GM12878 (cell line): ENCODE results near the gene GRAMD1C. TPM values are rescaled to one million over a fixed set of nuclear protein-coding genes. Genes with fewer than 3 reads are reported as not detected.

Experiments
- ATAC-seq: fragments of 200-7000 bp; cut with Tn5 transposase; 3 replicates; pipeline ENCODE4 v1.9.1; 2020; ENCODE audit warnings: mild to moderate bottlenecking, moderate library complexity
- BruUV-seq: library from RNA; stranded (reverse); fragments of 400-500 nt; replicated peaks from 2 replicates; lab custom pipeline; 2021; lab: Mats Ljungman, UMichigan
- CTCF ChIA-PET: fragments of 300-600 bp; sonication (Branson Sonifier 250); formaldehyde crosslinking; extraction: SDS; loops from one replicate; lab custom pipeline; 2021; ENCODE audit warnings: inconsistent platforms; lab: Yijun Ruan, JAX
- POLR2A ChIA-PET: fragments of 350-600 bp; formaldehyde crosslinking; extraction: SDS; loops from one replicate; lab custom pipeline; 2021; ENCODE audit warnings: inconsistent platforms; lab: Charles Lee
- RAD21 ChIA-PET: fragments of 300-600 bp; sonication (Branson Sonifier 250); formaldehyde crosslinking; loops from one replicate; lab custom pipeline; 2023; ENCODE audit warnings: antibody characterized with exemption; ENCODE audit not compliant: unreplicated experiment; lab: Charles Lee
- SMC1A ChIA-PET: fragments of 300-600 bp; sonication (Branson Sonifier 250); formaldehyde crosslinking; loops from one replicate; lab custom pipeline; 2023; ENCODE audit not compliant: unreplicated experiment, uncharacterized antibody; lab: Charles Lee
- DNase-seq: peaks from one replicate; pipeline ENCODE4 v3.0.0-alpha.2; 2011; ENCODE audit warnings: low read depth, low spot score
- FAIRE-seq: peaks from 3 replicates; lab custom pipeline; 2011; peaks lifted over from hg19 to GRCh38; lab: Jason Lieb, UNC
- H2AFZ ChIP-seq: 2 replicates; pipeline ENCODE4 v1.6.0; 2011; ENCODE audit warnings: low read depth, low read length, control low read depth; ENCODE audit not compliant: control insufficient read depth
- H3K27ac ChIP-seq: 2 replicates; pipeline ENCODE4 v1.5.1; 2011; ENCODE audit warnings: control low read depth; ENCODE audit not compliant: control insufficient read depth, insufficient read depth
- H3K27me3 ChIP-seq, 2 experiments: replicated peaks in 1 of 2; 2 replicates each; pipeline versions ENCODE4 v1.6.0 to v1.6.1; 2011; ENCODE audit warnings: low read length in 1 of 2; ENCODE audit not compliant: control insufficient read depth in 2 of 2, insufficient read depth in 2 of 2
- H3K36me3 ChIP-seq, 2 experiments: 2 replicates each; pipeline ENCODE4 v1.5.1; 2011; ENCODE audit warnings: low read length in 1 of 2; ENCODE audit not compliant: control insufficient read depth in 2 of 2, insufficient read depth in 2 of 2
- H3K4me1 ChIP-seq: 2 replicates; pipeline ENCODE4 v1.6.1; 2011; ENCODE audit warnings: mild to moderate bottlenecking, low read length, moderate library complexity, mixed read lengths; ENCODE audit not compliant: control insufficient read depth, insufficient read depth
- H3K4me2 ChIP-seq: 2 replicates; pipeline ENCODE4 v1.6.0; 2011; ENCODE audit warnings: control low read depth; ENCODE audit not compliant: control insufficient read depth, insufficient read depth
- H3K4me3 ChIP-seq: fragments of 200-600 bp; sonication (generic); 2 replicates; pipeline ENCODE4 v1.5.1; 2016
- H3K79me2 ChIP-seq: 2 replicates; pipeline ENCODE4 v1.6.0; 2011; ENCODE audit warnings: low read length; ENCODE audit not compliant: control insufficient read depth, insufficient read depth
- H3K9ac ChIP-seq: 2 replicates; pipeline ENCODE4 v1.8.0; 2011; ENCODE audit warnings: low read length, control low read depth, mixed read lengths; ENCODE audit not compliant: control insufficient read depth, insufficient read depth
- H3K9me3 ChIP-seq: replicated peaks from 3 replicates; pipeline ENCODE4 v1.5.1; 2011; ENCODE audit warnings: mild to moderate bottlenecking, low read length; ENCODE audit not compliant: control insufficient read depth, insufficient read depth
- H4K20me1 ChIP-seq: 2 replicates; pipeline ENCODE4 v1.6.0; 2011; ENCODE audit not compliant: control insufficient read depth, insufficient read depth
- ETV6 ChIP-seq, 2 experiments: fragments of 450-650 bp in 1 of 2; IDR thresholded peaks in 1 of 2; conservative IDR thresholded peaks in 1 of 2; 2 replicates each; pipeline ENCODE4 v1.6.1; 2014; ENCODE audit warnings: antibody characterized with exemption in 1 of 2, borderline replicate concordance in 1 of 2, low read depth in 1 of 2, mild to moderate bottlenecking in 1 of 2, moderate library complexity in 1 of 2
- IKZF2 ChIP-seq, 2 experiments: fragments of 450-650 bp; IDR thresholded peaks; 2 replicates each; pipeline ENCODE4 v1.6.1; 2017; ENCODE audit warnings: mild to moderate bottlenecking in 2 of 2, moderate library complexity in 2 of 2
- MEF2B ChIP-seq: fragments of 450-650 bp; IDR thresholded peaks from 2 replicates; pipeline ENCODE4 v1.6.1; 2018; ENCODE audit warnings: mild to moderate bottlenecking, moderate library complexity; ENCODE audit not compliant: partially characterized antibody, poor library complexity, severe bottlenecking
- ZBED1 ChIP-seq: IDR thresholded peaks from 2 replicates; pipeline ENCODE4 v1.6.1; 2016; ENCODE audit warnings: borderline replicate concordance
- WGBS: methylation state at CpG from one replicate; pipeline ENCODE4 v1.1.6; 2016; ENCODE audit warnings: low lambda C conversion rate; ENCODE audit not compliant: insufficient replicate concordance, insufficient coverage; ENCODE audit errors: missing lambda C conversion rate; 5-methylcytosine and 5-hydroxymethylcytosine counted together
- in situ Hi-C: fragments of 300-500 bp; cut with MboI; formaldehyde crosslinking; loops from 9 replicates; pipeline ENCODE4 v1.14.3; 2018; ENCODE audit warnings: mixed read lengths
- intact Hi-C: fragments of 100-400 bp; cut with micrococcal nuclease; formaldehyde crosslinking; loops from one replicate; pipeline ENCODE4 v1.14.2; 2022; ENCODE audit not compliant: unreplicated experiment
- polyA plus RNA-seq, 11 experiments: library from polyadenylated mRNA; depleted of rRNA in 4 of 11; unstranded in 6 of 11; stranded (reverse) in 5 of 11; fragments of >200 nt; fragmentation: Nextera tagmentation in 4 of 11; fragmentation: Illumina TruSeq in 1 of 11; extraction: Ambion mirVana in 4 of 11; extraction: Trizol in 1 of 11; gene quantifications; 1 replicate in 1 of 11; 2 replicates in 10 of 11; pipeline versions ENCODE4 v1.2.1 to v1.2.3, GENCODE V29; 2011 to 2016; ENCODE audit warnings: inconsistent platforms in 2 of 11, missing spikeins in 2 of 11, low read depth in 1 of 11
- total RNA-seq, 4 experiments: library from RNA; depleted of rRNA in 3 of 4; stranded (reverse); fragments of >200 nt in 3 of 4; fragmentation: Illumina TruSeq in 1 of 4; extraction: Trizol in 1 of 4; gene quantifications; 2 replicates each; pipeline versions ENCODE4 v1.2.1 to v1.2.3, GENCODE V29; 2013 to 2021

Gene GRAMD1C
- total and polyA plus RNA-seq, 10 of the 15 experiments (the other 5 are each of a cell fraction or from before 2014, with no cell fraction given): 3.2 to 9.2 (median 5.5) TPM

DNA sequence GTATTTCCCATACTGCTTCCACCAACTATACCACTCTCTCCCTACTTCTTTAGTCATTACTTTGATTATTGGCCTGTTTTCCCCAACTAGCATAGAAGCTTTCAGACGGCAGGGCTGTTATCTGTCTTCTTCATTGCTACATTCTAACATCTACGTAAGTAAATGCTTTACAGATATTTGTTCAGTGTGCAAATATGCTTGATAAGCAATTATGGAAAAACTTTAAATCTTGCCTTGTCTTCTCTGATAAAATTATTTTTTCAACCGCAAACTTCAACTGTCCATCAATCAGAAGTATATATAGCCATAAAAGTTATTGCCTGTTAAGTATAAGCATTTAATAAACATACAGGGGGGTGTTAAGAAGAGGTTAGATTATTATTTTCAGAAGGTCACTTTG lies 145.0 kb downstream of the GRAMD1C start (continued):
- TF ChIP-seq ETV6 (conservative IDR thresholded peaks at IDR 0.05 in 1 of 2, IDR thresholded peaks at IDR 0.05 in 1 of 2; ENCODE audit: borderline replicate concordance in 1 of 2, low read depth in 1 of 2): no peak

GRCh38 chr3:113985541-113985940 lies 147.0 kb downstream of the GRAMD1C start:
- SMC1A ChIA-PET: interaction anchor here (0.9 to 1.8 kb wide), 5 partner anchors 15 to 70 kb away, joined by 3 to 6 read pairs (median 4); no protein-coding TSS in a partner anchor
- CTCF ChIA-PET: interaction anchor here (1.0 to 1.2 kb wide), 2 partner anchors 9 to 247 kb away, joined by 3 read pairs; no protein-coding TSS in a partner anchor
- peak in 1 of 2 experiments; percentile 19; a peak in 1 of 4 replicates for TF ChIP-seq IKZF2 (IDR thresholded peaks at IDR 0.05)
- peak; percentile 70 for TF ChIP-seq MEF2B
- TF ChIP-seq ZBED1: no peak
- Histone ChIP-seq H4K20me1 (no peaks in the 10 kb centered on the region), H3K27me3 (no peaks in the 10 kb centered on the region), H3K4me3 (no peak overlapping the region), H3K4me1 (peaks cover 4% of the 10 kb centered on the region; the same call in 1 of the 2 replicates), H3K79me2 (no peaks in the 10 kb centered on the region), H3K4me2 (peak overlapping the region; percentile 27; the same call in 1 of the 2 replicates), H3K27ac (no peak overlapping the region), H3K9ac (no peak overlapping the region), H3K36me3 (no peaks in the 10 kb centered on the region), H2AFZ (peak overlapping the region; percentile 40), H3K9me3 (no peaks in the 10 kb centered on the region; the same call in 2 of the 3 replicates)
- intact Hi-C loops (no loop called here), in situ Hi-C loops (no loop called here)
- no TSS peak for BruUV-seq
- peak; percentile 83 for ATAC-seq
- RAD21 ChIA-PET: no interaction called here
- FAIRE-seq: no peak
- DNase-seq: peak; percentile 16
- 0% methylated on average over 4 of the region's 4 CpGs for WGBS
- POLR2A ChIA-PET: no interaction called here

Other genes starting within 250 kb of the GRAMD1C start
- 8.8 and 9.0 TPM in 2 replicates for gene USF3, start 142.1 kb upstream of the GRAMD1C start, total RNA-seq (2014; rRNA removed)
- 9.4 and 9.6 TPM in 2 replicates for gene USF3, start 142.1 kb upstream of the GRAMD1C start, total RNA-seq (2014; rRNA removed; fragmentation: Illumina TruSeq; extraction: Trizol)
- gene USF3, start 142.1 kb upstream of the GRAMD1C start, total RNA-seq (2021): 10.5 and 11.3 TPM in 2 replicates
- gene USF3, start 142.1 kb upstream of the GRAMD1C start, polyA plus RNA-seq (2011; rRNA removed): 15.9 and 17.1 TPM in 2 replicates
- gene USF3, start 142.1 kb upstream of the GRAMD1C start, polyA plus RNA-seq (2014; fragmentation: Illumina TruSeq; extraction: Trizol): 7.7 and 11.0 TPM in 2 replicates
- 1 to 10 TPM; 3.1 to 7.9 TPM for gene USF3, start 142.1 kb upstream of the GRAMD1C start, polyA plus RNA-seq (2014; fragmentation: Nextera tagmentation; extraction: Ambion mirVana)
- gene USF3, start 142.1 kb upstream of the GRAMD1C start, polyA plus RNA-seq (2014; rRNA removed): 5.5 and 6.0 TPM in 2 replicates
- 1 to 10 TPM; 3.9 to 5.6 TPM for gene USF3, start 142.1 kb upstream of the GRAMD1C start, polyA plus RNA-seq (2016; fragmentation: Nextera tagmentation; extraction: Ambion mirVana)
- gene NAA50, start 92.5 kb upstream of the GRAMD1C start, total RNA-seq (2014; rRNA removed): 174 and 200 TPM in 2 replicates
- gene NAA50, start 92.5 kb upstream of the GRAMD1C start, total RNA-seq (2014; rRNA removed; fragmentation: Illumina TruSeq; extraction: Trizol): 56.6 and 67.4 TPM in 2 replicates
- gene NAA50, start 92.5 kb upstream of the GRAMD1C start, total RNA-seq (2021): 99.9 and 111 TPM in 2 replicates
- gene NAA50, start 92.5 kb upstream of the GRAMD1C start, polyA plus RNA-seq (2011; rRNA removed): 60.8 and 78.9 TPM in 2 replicates
- 110 and 129 TPM in 2 replicates for gene NAA50, start 92.5 kb upstream of the GRAMD1C start, polyA plus RNA-seq (2014; fragmentation: Illumina TruSeq; extraction: Trizol)
- 10 to 100 TPM; 31.7 to 38.6 TPM for gene NAA50, start 92.5 kb upstream of the GRAMD1C start, polyA plus RNA-seq (2014; fragmentation: Nextera tagmentation; extraction: Ambion mirVana)
- 132 and 159 TPM in 2 replicates for gene NAA50, start 92.5 kb upstream of the GRAMD1C start, polyA plus RNA-seq (2014; rRNA removed)
- gene NAA50, start 92.5 kb upstream of the GRAMD1C start, polyA plus RNA-seq (2016; fragmentation: Nextera tagmentation; extraction: Ambion mirVana): 100 to 1,000 TPM; 202 to 205 TPM
- gene ATP6V1A, start 91.8 kb upstream of the GRAMD1C start, total RNA-seq (2014; rRNA removed): 52.2 and 72.3 TPM in 2 replicates
- 51.3 and 53.6 TPM in 2 replicates for gene ATP6V1A, start 91.8 kb upstream of the GRAMD1C start, total RNA-seq (2014; rRNA removed; fragmentation: Illumina TruSeq; extraction: Trizol)
- gene ATP6V1A, start 91.8 kb upstream of the GRAMD1C start, total RNA-seq (2021): 61.4 and 64.5 TPM in 2 replicates
- 42.9 and 59.5 TPM in 2 replicates for gene ATP6V1A, start 91.8 kb upstream of the GRAMD1C start, polyA plus RNA-seq (2011; rRNA removed)
- gene ATP6V1A, start 91.8 kb upstream of the GRAMD1C start, polyA plus RNA-seq (2014; fragmentation: Illumina TruSeq; extraction: Trizol): 31.2 and 39.0 TPM in 2 replicates
- 10 to 100 TPM; 22.4 to 44.1 TPM for gene ATP6V1A, start 91.8 kb upstream of the GRAMD1C start, polyA plus RNA-seq (2014; fragmentation: Nextera tagmentation; extraction: Ambion mirVana)
- 22.2 and 30.0 TPM in 2 replicates for gene ATP6V1A, start 91.8 kb upstream of the GRAMD1C start, polyA plus RNA-seq (2014; rRNA removed)
- 10 to 100 TPM; 63.1 to 65.8 TPM for gene ATP6V1A, start 91.8 kb upstream of the GRAMD1C start, polyA plus RNA-seq (2016; fragmentation: Nextera tagmentation; extraction: Ambion mirVana)
- 3.2 and 4.3 TPM in 2 replicates for gene ZDHHC23, start 109.2 kb downstream of the GRAMD1C start, total RNA-seq (2014; rRNA removed)
- gene ZDHHC23, start 109.2 kb downstream of the GRAMD1C start, total RNA-seq (2014; rRNA removed; fragmentation: Illumina TruSeq; extraction: Trizol): 3.3 and 3.5 TPM in 2 replicates
- gene ZDHHC23, start 109.2 kb downstream of the GRAMD1C start, total RNA-seq (2021): 3.3 and 4.6 TPM in 2 replicates
- gene ZDHHC23, start 109.2 kb downstream of the GRAMD1C start, polyA plus RNA-seq (2011; rRNA removed): 2.6 and 3.1 TPM in 2 replicates
- 4.3 and 5.0 TPM in 2 replicates for gene ZDHHC23, start 109.2 kb downstream of the GRAMD1C start, polyA plus RNA-seq (2014; fragmentation: Illumina TruSeq; extraction: Trizol)
- 1 to 10 TPM in 1 of 2 experiments, under 1 TPM in 1; 0.79 to 1.0 TPM for gene ZDHHC23, start 109.2 kb downstream of the GRAMD1C start, polyA plus RNA-seq (2014; fragmentation: Nextera tagmentation; extraction: Ambion mirVana)
- 3.2 and 3.8 TPM in 2 replicates for gene ZDHHC23, start 109.2 kb downstream of the GRAMD1C start, polyA plus RNA-seq (2014; rRNA removed)
- gene ZDHHC23, start 109.2 kb downstream of the GRAMD1C start, polyA plus RNA-seq (2016; fragmentation: Nextera tagmentation; extraction: Ambion mirVana): 1 to 10 TPM in 1 of 2 experiments, under 1 TPM in 1; 0.95 to 1.4 TPM
- 1.4 and 2.2 TPM in 2 replicates for gene CCDC191, start 217.7 kb downstream of the GRAMD1C start, total RNA-seq (2014; rRNA removed)
- 2.5 and 2.9 TPM in 2 replicates for gene CCDC191, start 217.7 kb downstream of the GRAMD1C start, total RNA-seq (2014; rRNA removed; fragmentation: Illumina TruSeq; extraction: Trizol)
- 1.5 and 1.7 TPM in 2 replicates for gene CCDC191, start 217.7 kb downstream of the GRAMD1C start, total RNA-seq (2021)
- 2.4 and 4.5 TPM in 2 replicates for gene CCDC191, start 217.7 kb downstream of the GRAMD1C start, polyA plus RNA-seq (2011; rRNA removed)
- 2.6 and 4.0 TPM in 2 replicates for gene CCDC191, start 217.7 kb downstream of the GRAMD1C start, polyA plus RNA-seq (2014; fragmentation: Illumina TruSeq; extraction: Trizol)
- 1 to 10 TPM; 1.3 to 1.6 TPM for gene CCDC191, start 217.7 kb downstream of the GRAMD1C start, polyA plus RNA-seq (2014; fragmentation: Nextera tagmentation; extraction: Ambion mirVana)
- 1.7 and 2.2 TPM in 2 replicates for gene CCDC191, start 217.7 kb downstream of the GRAMD1C start, polyA plus RNA-seq (2014; rRNA removed)
- 1 to 10 TPM; 1.2 to 1.7 TPM for gene CCDC191, start 217.7 kb downstream of the GRAMD1C start, polyA plus RNA-seq (2016; fragmentation: Nextera tagmentation; extraction: Ambion mirVana)
- gene QTRT2, start 217.9 kb downstream of the GRAMD1C start, total RNA-seq (2014; rRNA removed): 32.6 and 41.9 TPM in 2 replicates
- 40.8 and 42.3 TPM in 2 replicates for gene QTRT2, start 217.9 kb downstream of the GRAMD1C start, total RNA-seq (2014; rRNA removed; fragmentation: Illumina TruSeq; extraction: Trizol)
- 31.6 and 33.9 TPM in 2 replicates for gene QTRT2, start 217.9 kb downstream of the GRAMD1C start, total RNA-seq (2021)
- gene QTRT2, start 217.9 kb downstream of the GRAMD1C start, polyA plus RNA-seq (2011; rRNA removed): 21.4 and 28.6 TPM in 2 replicates
- gene QTRT2, start 217.9 kb downstream of the GRAMD1C start, polyA plus RNA-seq (2014; fragmentation: Illumina TruSeq; extraction: Trizol): 38.2 and 46.4 TPM in 2 replicates
- gene QTRT2, start 217.9 kb downstream of the GRAMD1C start, polyA plus RNA-seq (2014; fragmentation: Nextera tagmentation; extraction: Ambion mirVana): 10 to 100 TPM; 17.8 to 33.5 TPM
- gene QTRT2, start 217.9 kb downstream of the GRAMD1C start, polyA plus RNA-seq (2014; rRNA removed): 22.7 and 23.3 TPM in 2 replicates
- 10 to 100 TPM; 20.9 to 24.7 TPM for gene QTRT2, start 217.9 kb downstream of the GRAMD1C start, polyA plus RNA-seq (2016; fragmentation: Nextera tagmentation; extraction: Ambion mirVana)